ENCODE results near the gene RXFP4. TPM values are rescaled to one million over a fixed set of nuclear protein-coding genes. Genes with fewer than 3 reads are reported as not detected.

The RXFP4 gene
- total and polyA plus RNA-seq, 2 of the 13 experiments (the other 11 are each of a cell fraction or from before 2014, with no cell fraction given) = 0.38 to 1.4 TPM

DNA sequence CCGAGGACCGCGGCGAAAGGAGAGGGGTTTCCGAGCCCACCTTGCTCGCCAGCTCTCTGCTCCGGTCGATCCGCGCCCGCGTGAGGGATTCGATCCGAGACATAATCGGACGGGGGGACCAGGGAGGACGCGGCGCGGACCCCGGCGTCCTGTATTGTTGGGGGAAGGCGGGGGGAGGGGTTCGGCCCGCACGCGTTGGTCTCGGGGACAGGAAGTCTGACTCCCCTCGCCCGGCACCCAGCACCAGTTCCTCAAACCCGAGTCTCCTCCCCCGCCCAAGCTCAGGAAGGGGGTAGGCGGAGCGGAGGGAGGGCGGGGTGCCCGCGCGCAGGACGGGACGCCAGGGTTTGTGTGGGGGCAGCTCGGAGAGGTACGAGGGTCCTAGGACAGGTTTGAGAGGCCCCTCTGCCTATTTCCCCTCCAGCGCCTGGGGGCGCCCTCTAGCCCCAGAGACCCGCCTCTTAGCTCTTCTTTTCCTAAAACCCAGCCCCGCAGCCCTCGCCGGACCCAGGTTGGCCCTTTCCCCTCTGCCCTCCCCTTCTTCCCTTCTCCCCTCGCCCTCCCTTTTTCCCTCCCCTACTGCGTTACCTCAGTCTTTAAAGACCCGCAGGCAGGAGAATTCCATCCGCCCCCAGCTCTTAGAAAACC is 37.0 kb downstream of the RXFP4 start, which contains the start of gene ARHGEF2 (continued):
- TF ChIP-seq KLF15 (CRISPR knock-in tag; IDR thresholded peaks at IDR 0.05; ENCODE audit: borderline replicate concordance) = no peak
- no peak for TF ChIP-seq SETDB1 (CRISPR knock-in tag; IDR thresholded peaks at IDR 0.05; ENCODE audit: borderline replicate concordance)
- TF ChIP-seq ZNF788 (CRISPR knock-in tag; IDR thresholded peaks at IDR 0.05; ENCODE audit: borderline replicate concordance) = peak; percentile 77; the same call in 1 of the 2 replicates
- no peak for TF ChIP-seq FOXP1 (IDR thresholded peaks at IDR 0.05)
- no peak for TF ChIP-seq FOXP1 (CRISPR knock-in tag; IDR thresholded peaks at IDR 0.05)
- no peak for TF ChIP-seq ISX (CRISPR knock-in tag; conservative IDR thresholded peaks at IDR 0.05)
- no peak for TF ChIP-seq ARNT (IDR thresholded peaks at IDR 0.05)
- TF ChIP-seq NR2F2 (IDR thresholded peaks at IDR 0.05; ENCODE audit: borderline replicate concordance, low read depth) = no peak
- peak; percentile 16 for TF ChIP-seq ZEB1 (IDR thresholded peaks at IDR 0.05; ENCODE audit: insufficient replicate concordance, low read depth)
- TF ChIP-seq ELF3 (CRISPR knock-in tag; IDR thresholded peaks at IDR 0.05) = 0 out of 2 replicates have a peak, but pooled peaks have one; percentile 25
- peak; percentile 76 for TF ChIP-seq RBFOX2 (IDR thresholded peaks at IDR 0.05; ENCODE audit: low read depth, low read length)
- no peak for TF ChIP-seq HIVEP1 (CRISPR knock-in tag; IDR thresholded peaks at IDR 0.05)
- peak; percentile 49; the same call in 1 of the 2 replicates for TF ChIP-seq TBX2 (CRISPR knock-in tag; IDR thresholded peaks at IDR 0.05; ENCODE audit: borderline replicate concordance)
- no peak for TF ChIP-seq RORA (CRISPR knock-in tag; IDR thresholded peaks at IDR 0.05)
- peak; percentile 52; the same call in 1 of the 2 replicates for TF ChIP-seq HOXA5 (CRISPR knock-in tag; IDR thresholded peaks at IDR 0.05)
- no peak for TF ChIP-seq ZNF607 (CRISPR knock-in tag; IDR thresholded peaks at IDR 0.05; ENCODE audit: borderline replicate concordance)
- TF ChIP-seq ZFX (CRISPR knock-in tag; IDR thresholded peaks at IDR 0.05; ENCODE audit: low read depth) = peak; percentile 17; the same call in 1 of the 2 replicates
- no peak for TF ChIP-seq ZBTB42 (CRISPR knock-in tag; IDR thresholded peaks at IDR 0.05)
- TF ChIP-seq, protein P1, sequence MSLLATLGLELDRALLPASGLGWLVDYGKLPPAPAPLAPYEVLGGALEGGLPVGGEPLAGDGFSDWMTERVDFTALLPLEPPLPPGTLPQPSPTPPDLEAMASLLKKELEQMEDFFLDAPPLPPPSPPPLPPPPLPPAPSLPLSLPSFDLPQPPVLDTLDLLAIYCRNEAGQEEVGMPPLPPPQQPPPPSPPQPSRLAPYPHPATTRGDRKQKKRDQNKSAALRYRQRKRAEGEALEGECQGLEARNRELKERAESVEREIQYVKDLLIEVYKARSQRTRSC (CRISPR knock-in tag; IDR thresholded peaks at IDR 0.05; ENCODE audit: low read depth) = no peak
- no peak for TF ChIP-seq RNF219 (CRISPR knock-in tag; IDR thresholded peaks at IDR 0.05)
- TF ChIP-seq, protein P2, sequence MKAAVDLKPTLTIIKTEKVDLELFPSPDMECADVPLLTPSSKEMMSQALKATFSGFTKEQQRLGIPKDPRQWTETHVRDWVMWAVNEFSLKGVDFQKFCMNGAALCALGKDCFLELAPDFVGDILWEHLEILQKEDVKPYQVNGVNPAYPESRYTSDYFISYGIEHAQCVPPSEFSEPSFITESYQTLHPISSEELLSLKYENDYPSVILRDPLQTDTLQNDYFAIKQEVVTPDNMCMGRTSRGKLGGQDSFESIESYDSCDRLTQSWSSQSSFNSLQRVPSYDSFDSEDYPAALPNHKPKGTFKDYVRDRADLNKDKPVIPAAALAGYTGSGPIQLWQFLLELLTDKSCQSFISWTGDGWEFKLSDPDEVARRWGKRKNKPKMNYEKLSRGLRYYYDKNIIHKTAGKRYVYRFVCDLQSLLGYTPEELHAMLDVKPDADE (CRISPR knock-in tag; IDR thresholded peaks at IDR 0.05) = no peak
- TF ChIP-seq CBX1 (IDR thresholded peaks at IDR 0.05; ENCODE audit: low read depth) = peak; percentile 41
- peak; percentile 16; the same call in 1 of the 2 replicates for TF ChIP-seq HOMEZ (CRISPR knock-in tag; IDR thresholded peaks at IDR 0.05; ENCODE audit: low read depth)
- no peak for TF ChIP-seq NCOR1 (IDR thresholded peaks at IDR 0.05; ENCODE audit: borderline replicate concordance, low read length)
- TF ChIP-seq, protein P3, sequence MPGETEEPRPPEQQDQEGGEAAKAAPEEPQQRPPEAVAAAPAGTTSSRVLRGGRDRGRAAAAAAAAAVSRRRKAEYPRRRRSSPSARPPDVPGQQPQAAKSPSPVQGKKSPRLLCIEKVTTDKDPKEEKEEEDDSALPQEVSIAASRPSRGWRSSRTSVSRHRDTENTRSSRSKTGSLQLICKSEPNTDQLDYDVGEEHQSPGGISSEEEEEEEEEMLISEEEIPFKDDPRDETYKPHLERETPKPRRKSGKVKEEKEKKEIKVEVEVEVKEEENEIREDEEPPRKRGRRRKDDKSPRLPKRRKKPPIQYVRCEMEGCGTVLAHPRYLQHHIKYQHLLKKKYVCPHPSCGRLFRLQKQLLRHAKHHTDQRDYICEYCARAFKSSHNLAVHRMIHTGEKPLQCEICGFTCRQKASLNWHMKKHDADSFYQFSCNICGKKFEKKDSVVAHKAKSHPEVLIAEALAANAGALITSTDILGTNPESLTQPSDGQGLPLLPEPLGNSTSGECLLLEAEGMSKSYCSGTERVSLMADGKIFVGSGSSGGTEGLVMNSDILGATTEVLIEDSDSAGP (CRISPR knock-in tag; IDR thresholded peaks at IDR 0.05; ENCODE audit: borderline replicate concordance) = no peak

Measured in HepG2 (cell line).